Activated naive CD8-positive, alpha-beta T cell treated with anti-CD3 and anti-CD28 coated beads for 36 hours (primary cell): Measurements from ENCODE around the gene NR6A1. TPM values are rescaled to one million over a fixed set of nuclear protein-coding genes. Genes with fewer than 3 reads are reported as not detected.

Experiments used
- DNase-seq: peaks from one replicate; pipeline ENCODE4 v3.0.0; 2021
- H3K27ac Mint-ChIP-seq: one replicate; pipeline ENCODE4 v1.8.0; 2022; ENCODE audit warnings: mild to moderate bottlenecking, moderate library complexity, mixed read lengths
- H3K27me3 Mint-ChIP-seq: one replicate; pipeline ENCODE4 v1.8.0; 2022; ENCODE audit warnings: mild to moderate bottlenecking, mixed read lengths
- H3K36me3 Mint-ChIP-seq: one replicate; pipeline ENCODE4 v1.8.0; 2021; ENCODE audit warnings: mild to moderate bottlenecking, mixed read lengths
- H3K4me1 Mint-ChIP-seq: one replicate; pipeline ENCODE4 v1.8.0; 2021; ENCODE audit warnings: mixed read lengths
- H3K4me3 Mint-ChIP-seq: one replicate; pipeline ENCODE4 v1.8.0; 2022; ENCODE audit warnings: mild to moderate bottlenecking, moderate library complexity, mixed read lengths
- H3K9me3 Mint-ChIP-seq: one replicate; pipeline ENCODE4 v1.8.0; 2022; ENCODE audit warnings: mixed read lengths
- total RNA-seq, 2 experiments: library from RNA; stranded (reverse); gene quantifications; one replicate each; pipeline ENCODE4 v1.2.3, GENCODE V29; 2021

The NR6A1 gene
- total RNA-seq, 2 experiments from 2014 or later, result 1.2 to 1.3 TPM

- Mint-ChIP-seq H3K27ac (no peak overlapping the region), H3K27me3 (peaks cover 2% of the 10 kb centered on the region), H3K9me3 (no peaks in the 10 kb centered on the region), H3K36me3 (no peaks in the 10 kb centered on the region), H3K4me3 (no peak overlapping the region), H3K4me1 (no peaks in the 10 kb centered on the region)
- DNase-seq, result no peak
These were observed 299.4 kb downstream of the NR6A1 start for GRCh38 chr9:124471761-124472160.

- no peak for DNase-seq
- Mint-ChIP-seq H3K4me1 (no peaks in the 10 kb centered on the region), H3K27ac (no peak overlapping the region), H3K9me3 (no peaks in the 10 kb centered on the region), H3K36me3 (no peaks in the 10 kb centered on the region), H3K4me3 (no peak overlapping the region), H3K27me3 (no peaks in the 10 kb centered on the region)
These were observed 300.4 kb downstream of the NR6A1 start for GRCh38 chr9:124470726-124471125.

GRCh38 chr9:124470306-124470705, 300.8 kb downstream of the NR6A1 start:
- no peaks in the 10 kb centered on the region for H3K27me3 Mint-ChIP-seq
- DNase-seq, result no peak
- no peaks in the 10 kb centered on the region for H3K36me3 Mint-ChIP-seq
- H3K4me1 Mint-ChIP-seq, result no peaks in the 10 kb centered on the region
- H3K9me3 Mint-ChIP-seq, result no peaks in the 10 kb centered on the region
- no peak overlapping the region for H3K4me3 Mint-ChIP-seq
- H3K27ac Mint-ChIP-seq, result no peak overlapping the region

GRCh38 chr9:124469011-124469832, 301.9 kb downstream of the NR6A1 start:
- DNase-seq, result no peak
- H3K9me3 Mint-ChIP-seq, result no peaks in the 10 kb centered on the region
- no peaks in the 10 kb centered on the region for H3K4me1 Mint-ChIP-seq
- no peak overlapping the region for H3K4me3 Mint-ChIP-seq
- H3K27ac Mint-ChIP-seq, result no peak overlapping the region
- H3K27me3 Mint-ChIP-seq, result no peaks in the 10 kb centered on the region
- no peaks in the 10 kb centered on the region for H3K36me3 Mint-ChIP-seq

- Mint-ChIP-seq H3K36me3 (no peaks in the 10 kb centered on the region), H3K9me3 (no peaks in the 10 kb centered on the region), H3K4me1 (no peaks in the 10 kb centered on the region), H3K27ac (no peak overlapping the region), H3K4me3 (no peak overlapping the region), H3K27me3 (no peaks in the 10 kb centered on the region)
- no peak for DNase-seq
These were observed 302.9 kb downstream of the NR6A1 start for GRCh38 chr9:124468061-124468740.

- no peak for DNase-seq
- no peak overlapping the region for H3K4me3 Mint-ChIP-seq
- H3K36me3 Mint-ChIP-seq, result no peaks in the 10 kb centered on the region
- H3K9me3 Mint-ChIP-seq, result no peaks in the 10 kb centered on the region
- no peaks in the 10 kb centered on the region for H3K4me1 Mint-ChIP-seq
- no peaks in the 10 kb centered on the region for H3K27me3 Mint-ChIP-seq
- no peak overlapping the region for H3K27ac Mint-ChIP-seq
These were observed 303.6 kb downstream of the NR6A1 start for GRCh38 chr9:124467410-124468060.

Other genes with a start within 250 kb of the NR6A1 start
- gene OLFML2A, start 5.8 kb upstream of the NR6A1 start, total RNA-seq, result not detected
- not detected for gene WDR38, start 82.1 kb upstream of the NR6A1 start, total RNA-seq
- gene RPL35, start 90.6 kb upstream of the NR6A1 start, total RNA-seq, result 1,000 to 10,000 TPM; 2,220 to 2,231 TPM
- 100 to 1,000 TPM; 102 to 104 TPM for gene ARPC5L, start 90.8 kb upstream of the NR6A1 start, total RNA-seq
- gene GOLGA1, start 169.8 kb upstream of the NR6A1 start, total RNA-seq, result 10 to 100 TPM; 12.0 to 14.3 TPM